Fibroblast of lung (primary cell): ENCODE data around the gene MOBP. TPM values are rescaled to one million over a fixed set of nuclear protein-coding genes. Genes with fewer than 3 reads are reported as not detected.
"Not testable (repeated sequence)": the region's sequence is repeated elsewhere in the genome, so short reads cannot be mapped to it uniquely, and the experiment has no call there.

ENCODE experiments used
- DNase-seq, 2 donors: peaks; one replicate each; pipeline versions ENCODE4 v3.0.0 to v3.0.0-alpha.2; 2010; ENCODE audit warnings: low read depth in 2 of 2
- H2AFZ ChIP-seq: 2 replicates; pipeline ENCODE4 v1.5.1; 2012; ENCODE audit warnings: low read length, control low read depth, inconsistent platforms
- H3K27ac ChIP-seq: 2 replicates; pipeline ENCODE4 v1.5.1; 2011; ENCODE audit warnings: low read length, control low read depth; ENCODE audit not compliant: insufficient read depth
- H3K27me3 ChIP-seq: 2 replicates; pipeline ENCODE4 v1.5.1; 2011; ENCODE audit warnings: mild to moderate bottlenecking, low read length; ENCODE audit not compliant: control insufficient read depth, insufficient read depth
- H3K36me3 ChIP-seq: 2 replicates; pipeline ENCODE4 v1.5.1; 2011; ENCODE audit warnings: low read length; ENCODE audit not compliant: control insufficient read depth, insufficient read depth
- H3K4me1 ChIP-seq: 2 replicates; pipeline ENCODE4 v1.5.1; 2011; ENCODE audit warnings: low read length; ENCODE audit not compliant: control insufficient read depth, insufficient read depth; ENCODE audit errors: extremely low read depth
- H3K4me2 ChIP-seq: 2 replicates; pipeline ENCODE4 v1.5.1; 2011; ENCODE audit warnings: low read length, control low read depth; ENCODE audit not compliant: insufficient read depth; ENCODE audit errors: extremely low read depth
- H3K4me3 ChIP-seq, 4 experiments: fragments of 200-600 bp in 1 of 4; sonication (generic) in 1 of 4; replicated peaks in 1 of 4; 2 replicates each; pipeline ENCODE4 v1.5.1; 2011 to 2016; ENCODE audit warnings: low read length in 4 of 4, low read depth in 3 of 4, mild to moderate bottlenecking in 3 of 4, control low read depth in 2 of 4, inconsistent platforms in 1 of 4, mixed read lengths in 1 of 4; ENCODE audit not compliant: insufficient read depth in 1 of 4; ENCODE audit errors: control extremely low read depth in 1 of 4
- H3K79me2 ChIP-seq: 2 replicates; pipeline ENCODE4 v1.5.1; 2012; ENCODE audit warnings: mild to moderate bottlenecking, low read length, inconsistent platforms; ENCODE audit not compliant: control insufficient read depth, insufficient read depth
- H3K9ac ChIP-seq: 2 replicates; pipeline ENCODE4 v1.5.1; 2011; ENCODE audit warnings: mild to moderate bottlenecking, low read length, control low read depth; ENCODE audit not compliant: insufficient read depth
- H3K9me3 ChIP-seq: 2 replicates; pipeline ENCODE4 v1.5.1; 2012; ENCODE audit warnings: low read depth, low read length; ENCODE audit not compliant: control insufficient read depth, insufficient read depth
- H4K20me1 ChIP-seq: 2 replicates; pipeline ENCODE4 v1.5.1; 2011; ENCODE audit warnings: low read length; ENCODE audit not compliant: control insufficient read depth, insufficient read depth; ENCODE audit errors: extremely low read depth
- CTCF ChIP-seq, 2 donors: IDR thresholded peaks in 1 of 2; conservative IDR thresholded peaks in 1 of 2; 1 replicate in 1 of 2; 2 replicates in 1 of 2; pipeline ENCODE4 v1.5.1; 2011 to 2012; ENCODE audit warnings: low read length in 2 of 2, control low read depth in 1 of 2, inconsistent platforms in 1 of 2, low read depth in 1 of 2, mild to moderate bottlenecking in 1 of 2
- EZH2 ChIP-seq: IDR thresholded peaks from 2 replicates; pipeline ENCODE4 v1.5.1; 2012; ENCODE audit warnings: low read length, control low read depth, mild to moderate bottlenecking; ENCODE audit errors: missing control alignments
- polyA minus RNA-seq: library from RNA; depleted of rRNA, polyadenylated mRNA; stranded (reverse); fragments of >200 nt; gene quantifications from 2 replicates; pipeline ENCODE4 v1.2.3, GENCODE V29; 2011; ENCODE audit warnings: low replicate concordance
- polyA plus RNA-seq, 2 donors: library from polyadenylated mRNA; depleted of rRNA in 1 of 2; stranded (reverse) in 1 of 2; unstranded in 1 of 2; fragments of >200 nt; gene quantifications; 2 replicates each; pipeline ENCODE4 v1.2.1, GENCODE V29; 2011 to 2012; ENCODE audit warnings: missing spikeins in 1 of 2
- total RNA-seq: library from RNA; depleted of rRNA; stranded (reverse); fragments of >200 nt; gene quantifications from 2 replicates; pipeline ENCODE4 v1.2.1, GENCODE V29; 2014

MOBP gene
- total RNA-seq: not detected in 2 replicates
- not detected in 2 replicates for polyA plus RNA-seq
- not detected in 2 replicates for polyA plus RNA-seq (2012)
- not detected in 2 replicates for polyA minus RNA-seq

DNA sequence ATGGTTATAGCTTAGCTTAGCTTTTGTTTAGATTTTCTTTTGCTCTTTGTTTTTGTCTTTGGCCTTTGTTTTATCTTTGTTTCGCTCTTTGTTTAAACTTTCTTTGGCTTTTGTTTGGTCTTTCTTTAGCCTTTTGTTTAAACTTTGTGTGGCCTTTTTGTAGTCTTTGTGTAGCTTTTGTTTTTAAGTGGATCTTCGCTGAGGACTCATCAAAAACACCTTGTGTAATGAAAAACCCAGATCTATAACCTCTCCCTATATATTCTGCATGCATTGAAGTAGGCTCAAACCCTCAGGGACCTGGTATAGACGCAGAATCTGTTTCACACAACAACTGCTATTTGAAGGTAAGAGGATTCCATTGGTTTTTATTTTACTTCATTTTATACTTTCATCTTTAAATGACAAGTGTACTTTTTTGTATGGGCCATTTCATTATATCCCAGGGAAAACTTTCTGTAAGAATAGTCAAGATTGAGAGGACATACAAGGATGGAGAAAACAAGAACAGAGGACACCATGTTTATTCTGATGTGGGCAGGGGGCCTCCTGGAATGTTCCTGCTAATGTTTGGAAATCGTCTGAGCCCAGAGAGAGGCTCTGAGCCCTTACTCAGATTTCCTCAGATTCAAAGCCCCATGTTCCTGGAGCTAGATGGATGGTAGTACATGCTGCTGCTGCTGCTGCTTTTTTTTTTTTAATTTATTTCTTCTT is at the start of gene MOBP:
TSS of gene MOBP (plus strand) at position 287 of the 714 bp plus-strand sequence. CDS start 34,390 bp downstream, outside the sequence.
- Histone ChIP-seq H3K4me1 (no peaks in the 10 kb centered on the region), H3K4me2 (no peak within 1 kb of the TSS), H3K4me3 (no peak within 1 kb of the TSS), H3K9me3 (no peaks in the 10 kb centered on the region), H4K20me1 (no peaks in the 10 kb centered on the region), H2AFZ (no peak within 1 kb of the TSS), H3K9ac (no peak within 1 kb of the TSS), H3K27me3 (no peaks in the 10 kb centered on the region), H3K79me2 (no peaks in the 10 kb centered on the region), H3K36me3 (no peaks in the 10 kb centered on the region), H3K27ac (no peak within 1 kb of the TSS)
- no peak for DNase-seq
- TF ChIP-seq EZH2: no peak
- TF ChIP-seq CTCF (conservative IDR thresholded peaks at IDR 0.05 in 1 of 2, IDR thresholded peaks at IDR 0.05 in 1 of 2; ENCODE audit: low read depth in 1 of 2, low read length in 2 of 2): no peak

DNA sequence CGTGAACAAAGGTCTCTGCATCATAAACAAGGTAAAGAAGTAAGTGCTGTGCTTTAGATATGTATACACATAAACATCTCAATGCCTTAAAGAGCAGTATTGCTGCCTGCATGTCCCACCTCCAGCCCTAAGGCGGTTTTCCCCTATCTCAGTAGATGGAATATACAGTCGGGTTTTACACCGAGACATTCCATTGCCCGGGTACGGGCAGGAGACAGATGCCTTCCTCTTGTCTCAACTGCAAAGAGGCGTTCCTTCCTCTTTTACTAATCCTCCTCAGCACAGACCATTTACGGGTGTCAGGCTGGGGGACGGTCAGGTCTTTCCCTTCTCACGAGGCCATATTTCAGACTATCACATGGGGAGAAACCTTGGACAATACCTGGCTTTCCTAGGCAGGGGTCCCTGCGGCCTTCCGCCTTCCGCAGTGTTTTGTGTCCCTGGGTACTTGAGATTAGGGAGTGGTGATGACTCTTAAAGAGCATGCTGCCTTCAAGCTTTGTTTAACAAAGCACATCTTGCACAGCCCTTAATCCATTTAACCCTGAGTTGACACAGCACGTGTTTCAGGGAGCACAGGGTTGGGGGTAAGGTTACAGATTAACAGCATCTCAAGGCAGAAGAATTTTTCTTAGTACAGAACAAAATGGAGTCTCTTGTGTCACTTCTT is 48.8 kb upstream of the MOBP start:
- H3K27ac ChIP-seq, H3K79me2 ChIP-seq: not testable (repeated sequence)

GRCh38 chr3:39419742-39420315 is 47.7 kb upstream of the MOBP start:
- H3K27me3 ChIP-seq: no peaks in the 10 kb centered on the region
- H2AFZ ChIP-seq: no peak overlapping the region
- H3K36me3 ChIP-seq: no peaks in the 10 kb centered on the region
- TF ChIP-seq CTCF (conservative IDR thresholded peaks at IDR 0.05 in 1 of 2, IDR thresholded peaks at IDR 0.05 in 1 of 2; ENCODE audit: low read depth in 1 of 2, low read length in 2 of 2) (no peak), EZH2 (no peak)
- DNase-seq: no peak
- H3K79me2 ChIP-seq: no peaks in the 10 kb centered on the region
- H3K9me3 ChIP-seq: no peaks in the 10 kb centered on the region
- no peaks in the 10 kb centered on the region for H4K20me1 ChIP-seq
- no peak overlapping the region for H3K4me3 ChIP-seq
- H3K9ac ChIP-seq: no peak overlapping the region
- H3K27ac ChIP-seq: no peak overlapping the region
- no peaks in the 10 kb centered on the region for H3K4me1 ChIP-seq
- H3K4me2 ChIP-seq: no peak overlapping the region

More for the DNA sequence above, 48.8 kb upstream of the MOBP start:
- not testable (repeated sequence) for H4K20me1 ChIP-seq, H3K27me3 ChIP-seq, H2AFZ ChIP-seq, DNase-seq, H3K4me2 ChIP-seq, H3K4me3 ChIP-seq, H3K9ac ChIP-seq, H3K4me1 ChIP-seq, H3K9me3 ChIP-seq, H3K36me3 ChIP-seq
